ENCODE measurements around the gene RSPO4.

RSPO4 gene

DNA sequence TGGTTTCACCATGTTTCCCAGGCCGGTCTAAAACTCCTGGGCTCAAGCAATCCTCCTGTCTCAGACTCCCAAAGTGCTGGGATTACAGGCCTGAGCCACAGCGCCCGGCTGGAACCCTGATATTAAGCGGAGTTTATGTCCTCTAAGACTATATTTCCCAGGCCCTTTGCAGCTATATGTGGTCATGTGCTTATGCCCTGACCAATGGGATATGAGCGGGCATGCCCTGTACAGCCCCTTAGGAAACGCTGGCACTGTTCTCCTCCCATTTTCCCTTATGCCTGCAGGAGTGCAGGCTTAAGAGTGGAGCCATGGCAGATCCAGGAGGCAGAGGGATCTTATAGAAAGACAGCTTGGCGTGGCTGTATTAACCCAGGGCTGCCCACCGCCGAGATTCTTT is 29.9 kb downstream of the RSPO4 start:
- TF ChIP-seq, protein P1, sequence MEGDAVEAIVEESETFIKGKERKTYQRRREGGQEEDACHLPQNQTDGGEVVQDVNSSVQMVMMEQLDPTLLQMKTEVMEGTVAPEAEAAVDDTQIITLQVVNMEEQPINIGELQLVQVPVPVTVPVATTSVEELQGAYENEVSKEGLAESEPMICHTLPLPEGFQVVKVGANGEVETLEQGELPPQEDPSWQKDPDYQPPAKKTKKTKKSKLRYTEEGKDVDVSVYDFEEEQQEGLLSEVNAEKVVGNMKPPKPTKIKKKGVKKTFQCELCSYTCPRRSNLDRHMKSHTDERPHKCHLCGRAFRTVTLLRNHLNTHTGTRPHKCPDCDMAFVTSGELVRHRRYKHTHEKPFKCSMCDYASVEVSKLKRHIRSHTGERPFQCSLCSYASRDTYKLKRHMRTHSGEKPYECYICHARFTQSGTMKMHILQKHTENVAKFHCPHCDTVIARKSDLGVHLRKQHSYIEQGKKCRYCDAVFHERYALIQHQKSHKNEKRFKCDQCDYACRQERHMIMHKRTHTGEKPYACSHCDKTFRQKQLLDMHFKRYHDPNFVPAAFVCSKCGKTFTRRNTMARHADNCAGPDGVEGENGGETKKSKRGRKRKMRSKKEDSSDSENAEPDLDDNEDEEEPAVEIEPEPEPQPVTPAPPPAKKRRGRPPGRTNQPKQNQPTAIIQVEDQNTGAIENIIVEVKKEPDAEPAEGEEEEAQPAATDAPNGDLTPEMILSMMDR (IDR thresholded peaks at IDR 0.05; ENCODE audit: borderline replicate concordance, extremely low read depth, low read length, poor library complexity, severe bottlenecking) = no peak
- TF ChIP-seq EZH2 (IDR thresholded peaks at IDR 0.05; ENCODE audit: borderline replicate concordance, low read depth, low read length, severe bottlenecking) = no peak
- no peaks in the 10 kb centered on the region for H3K9me3 ChIP-seq (ENCODE audit: insufficient read depth, low read length, severe bottlenecking)
- no peaks in the 10 kb centered on the region for H3K79me2 ChIP-seq (ENCODE audit: insufficient read depth, low read length)
- no peak overlapping the region for H2AFZ ChIP-seq (ENCODE audit: low read depth, low read length)
- H4K20me1 ChIP-seq (ENCODE audit: insufficient read depth, low read length) = no peaks in the 10 kb centered on the region
- ATAC-seq (ENCODE audit: insufficient read depth, low read depth) (no peak), DNase-seq (no peak)
- no peak overlapping the region for H3K4me3 ChIP-seq (ENCODE audit: low read depth in 1 of 2, low read length in 2 of 2)
- H3K36me3 ChIP-seq (ENCODE audit: insufficient read depth, low read length) = no peaks in the 10 kb centered on the region
- peaks cover 8% of the 10 kb centered on the region for H3K27me3 ChIP-seq (ENCODE audit: insufficient read depth, low read length, poor library complexity)
- H3K4me1 ChIP-seq (ENCODE audit: insufficient read depth, low read length) = no peaks in the 10 kb centered on the region
- H3K4me2 ChIP-seq (ENCODE audit: insufficient read depth, low read length) = no peak overlapping the region
- H3K9ac ChIP-seq (ENCODE audit: low read depth, low read length) = no peak overlapping the region
- no peak overlapping the region for H3K27ac ChIP-seq (ENCODE audit: low read length)

DNA sequence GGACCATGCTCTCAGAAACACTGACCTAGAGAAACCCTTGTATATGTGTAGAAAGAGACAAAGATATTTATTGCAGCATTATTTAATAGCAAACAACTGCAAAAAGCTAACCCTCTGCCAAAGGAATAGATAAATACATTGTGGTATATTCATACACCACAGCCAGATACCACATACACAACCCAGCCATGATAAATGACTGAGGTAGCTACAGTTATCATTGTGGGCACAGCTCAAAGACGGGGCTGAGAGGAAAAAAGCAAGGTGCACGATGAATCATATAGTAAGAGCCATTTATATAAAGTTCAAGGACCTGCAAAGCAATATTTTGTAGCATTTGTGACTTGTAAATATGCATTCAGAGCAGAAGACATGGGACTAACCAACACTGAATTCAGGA is 30.8 kb downstream of the RSPO4 start:
- ATAC-seq (ENCODE audit: insufficient read depth, low read depth) (no peak), DNase-seq (no peak)
- H3K9ac ChIP-seq (ENCODE audit: low read depth, low read length) = no peak overlapping the region
- TF ChIP-seq EZH2 (IDR thresholded peaks at IDR 0.05; ENCODE audit: borderline replicate concordance, low read depth, low read length, severe bottlenecking) = no peak
- TF ChIP-seq, protein P1 (IDR thresholded peaks at IDR 0.05; ENCODE audit: borderline replicate concordance, extremely low read depth, low read length, poor library complexity, severe bottlenecking) = no peak
- no peaks in the 10 kb centered on the region for H3K79me2 ChIP-seq (ENCODE audit: insufficient read depth, low read length)
- H3K9me3 ChIP-seq (ENCODE audit: insufficient read depth, low read length, severe bottlenecking) = no peaks in the 10 kb centered on the region
- no peak overlapping the region for H3K27ac ChIP-seq (ENCODE audit: low read length)
- H3K4me2 ChIP-seq (ENCODE audit: insufficient read depth, low read length) = no peak overlapping the region
- no peaks in the 10 kb centered on the region for H3K4me1 ChIP-seq (ENCODE audit: insufficient read depth, low read length)
- H3K4me3 ChIP-seq (ENCODE audit: low read depth in 1 of 2, low read length in 2 of 2) = no peak overlapping the region
- peaks cover 8% of the 10 kb centered on the region for H3K27me3 ChIP-seq (ENCODE audit: insufficient read depth, low read length, poor library complexity)
- H3K36me3 ChIP-seq (ENCODE audit: insufficient read depth, low read length) = no peaks in the 10 kb centered on the region
- H4K20me1 ChIP-seq (ENCODE audit: insufficient read depth, low read length) = no peaks in the 10 kb centered on the region
- H2AFZ ChIP-seq (ENCODE audit: low read depth, low read length) = no peak overlapping the region

DNA sequence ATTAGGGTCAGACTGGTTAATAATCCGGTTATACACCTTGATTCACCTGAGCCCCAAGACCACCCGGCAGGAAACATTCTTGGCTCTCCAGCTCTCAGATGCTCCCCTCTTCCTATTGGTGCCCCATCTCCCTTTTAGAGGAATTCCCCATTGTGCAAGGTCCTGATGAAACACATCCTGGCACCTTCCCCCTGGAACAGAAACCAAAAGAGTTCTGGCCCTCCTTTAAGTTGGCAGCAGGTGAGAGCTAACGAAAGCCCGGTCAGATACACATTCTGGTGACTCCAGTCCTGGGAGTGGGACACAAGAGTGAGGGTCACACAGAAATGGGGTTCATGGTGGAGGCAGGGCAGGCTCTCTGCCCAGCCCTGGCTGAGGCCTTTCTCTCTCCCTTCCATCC is 32.2 kb downstream of the RSPO4 start:
- no peaks in the 10 kb centered on the region for H4K20me1 ChIP-seq (ENCODE audit: insufficient read depth, low read length)
- H3K4me2 ChIP-seq (ENCODE audit: insufficient read depth, low read length) = no peak overlapping the region
- no peak overlapping the region for H3K4me3 ChIP-seq (ENCODE audit: low read depth in 1 of 2, low read length in 2 of 2)
- no peak overlapping the region for H3K27ac ChIP-seq (ENCODE audit: low read length)
- H3K9ac ChIP-seq (ENCODE audit: low read depth, low read length) = no peak overlapping the region
- H3K36me3 ChIP-seq (ENCODE audit: insufficient read depth, low read length) = no peaks in the 10 kb centered on the region
- ATAC-seq (ENCODE audit: insufficient read depth, low read depth) = no peak
- no peaks in the 10 kb centered on the region for H3K4me1 ChIP-seq (ENCODE audit: insufficient read depth, low read length)
- TF ChIP-seq, protein P1 (IDR thresholded peaks at IDR 0.05; ENCODE audit: borderline replicate concordance, extremely low read depth, low read length, poor library complexity, severe bottlenecking) = no peak
- DNase-seq = no peak
- no peaks in the 10 kb centered on the region for H3K79me2 ChIP-seq (ENCODE audit: insufficient read depth, low read length)
- H2AFZ ChIP-seq (ENCODE audit: low read depth, low read length) = no peak overlapping the region
- no peaks in the 10 kb centered on the region for H3K9me3 ChIP-seq (ENCODE audit: insufficient read depth, low read length, severe bottlenecking)
- peaks cover 13% of the 10 kb centered on the region for H3K27me3 ChIP-seq (ENCODE audit: insufficient read depth, low read length, poor library complexity)

All from DND-41 (cell line).